Measurements from ENCODE around the gene FAM186B.
"Not testable (repeated sequence)": the region's sequence is repeated elsewhere in the genome, so short reads cannot be mapped to it uniquely, and the experiment has no call there.

The FAM186B gene

GRCh38 chr12:49633703-49634345 lies 28.4 kb upstream of the FAM186B start:
- no peak for DNase-seq (ENCODE audit: low read depth)

- no peak for DNase-seq (ENCODE audit: low read depth)
These were observed 27.7 kb upstream of the FAM186B start for GRCh38 chr12:49632986-49633702.

- no peak for DNase-seq (ENCODE audit: low read depth)
These were observed 27.0 kb upstream of the FAM186B start for GRCh38 chr12:49632401-49632800.

GRCh38 chr12:49631336-49631907 lies 26.0 kb upstream of the FAM186B start:
- no peak for DNase-seq (ENCODE audit: low read depth)

- DNase-seq (ENCODE audit: low read depth), result peak; percentile 23
These were observed 22.4 kb upstream of the FAM186B start for GRCh38 chr12:49627752-49628360.

DNA sequence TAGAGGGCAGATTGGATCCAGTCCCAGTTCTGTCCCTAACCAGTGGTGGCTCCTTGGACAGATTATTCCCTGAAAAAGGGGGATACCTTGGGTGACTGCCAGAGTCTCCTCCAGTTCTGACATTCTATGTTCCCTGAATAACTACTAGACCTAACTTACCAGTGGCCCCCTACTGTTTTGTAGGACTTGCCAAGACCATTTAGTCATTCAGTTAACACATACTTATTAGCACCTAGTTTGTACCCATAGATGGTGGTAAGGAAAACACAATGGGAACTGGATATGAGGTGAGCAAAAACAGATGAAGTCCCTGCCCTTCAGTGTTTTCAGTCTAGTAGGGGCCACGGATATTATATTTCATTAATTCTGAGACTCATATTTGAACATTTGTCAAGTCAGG lies 21.4 kb upstream of the FAM186B start:
- no peak for DNase-seq (ENCODE audit: low read depth)

GRCh38 chr12:49626169-49626835 lies 20.9 kb upstream of the FAM186B start:
- no peak for DNase-seq (ENCODE audit: low read depth)

- no peak for DNase-seq (ENCODE audit: low read depth)
These were observed 19.6 kb upstream of the FAM186B start for GRCh38 chr12:49624921-49625577.

DNA sequence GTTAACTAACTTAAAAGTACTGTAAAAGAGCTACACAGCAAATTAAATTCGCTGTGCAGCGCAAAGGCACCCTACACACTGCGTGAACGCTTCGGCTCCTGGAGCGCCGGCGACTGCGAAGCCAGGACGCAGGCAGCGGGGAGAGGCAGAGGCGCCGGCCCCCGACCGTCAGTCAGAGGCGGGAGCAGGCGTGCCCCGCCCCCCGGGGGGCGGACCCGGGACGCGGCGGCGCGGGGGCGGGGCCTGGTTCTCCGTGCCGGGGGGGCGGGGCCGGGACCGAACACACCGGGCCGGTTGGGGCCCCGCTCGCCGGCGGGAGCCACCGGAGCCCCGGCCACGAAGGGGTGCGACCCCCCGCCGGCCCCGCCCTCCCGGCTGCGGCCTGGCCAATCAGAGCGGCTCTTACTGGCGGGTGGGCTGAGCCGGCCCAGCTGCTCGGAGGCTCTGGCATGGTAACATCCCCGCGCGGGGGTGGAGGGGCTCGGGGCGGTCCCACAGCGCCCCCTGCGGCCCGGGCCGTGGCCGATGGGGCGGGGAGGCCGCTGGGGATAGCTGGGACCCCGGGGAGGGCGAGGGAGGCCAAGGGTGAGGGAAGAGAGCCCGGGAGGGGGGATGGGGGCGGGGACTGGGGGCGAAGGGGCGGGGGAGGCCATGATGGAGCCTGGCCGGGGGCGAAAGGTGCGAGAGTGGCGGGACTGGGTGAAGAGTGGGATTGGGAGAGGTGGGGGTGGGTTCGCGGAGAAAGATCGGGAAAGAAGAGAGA lies 17.9 kb upstream of the FAM186B start, which contains the start of gene PRPF40B:
TSS of gene PRPF40B (plus strand) at position 420 of the 763 bp plus-strand sequence. CDS start at position 450, 30 bp downstream.
- DNase-seq (ENCODE audit: low read depth), result peak; percentile 58

DNA sequence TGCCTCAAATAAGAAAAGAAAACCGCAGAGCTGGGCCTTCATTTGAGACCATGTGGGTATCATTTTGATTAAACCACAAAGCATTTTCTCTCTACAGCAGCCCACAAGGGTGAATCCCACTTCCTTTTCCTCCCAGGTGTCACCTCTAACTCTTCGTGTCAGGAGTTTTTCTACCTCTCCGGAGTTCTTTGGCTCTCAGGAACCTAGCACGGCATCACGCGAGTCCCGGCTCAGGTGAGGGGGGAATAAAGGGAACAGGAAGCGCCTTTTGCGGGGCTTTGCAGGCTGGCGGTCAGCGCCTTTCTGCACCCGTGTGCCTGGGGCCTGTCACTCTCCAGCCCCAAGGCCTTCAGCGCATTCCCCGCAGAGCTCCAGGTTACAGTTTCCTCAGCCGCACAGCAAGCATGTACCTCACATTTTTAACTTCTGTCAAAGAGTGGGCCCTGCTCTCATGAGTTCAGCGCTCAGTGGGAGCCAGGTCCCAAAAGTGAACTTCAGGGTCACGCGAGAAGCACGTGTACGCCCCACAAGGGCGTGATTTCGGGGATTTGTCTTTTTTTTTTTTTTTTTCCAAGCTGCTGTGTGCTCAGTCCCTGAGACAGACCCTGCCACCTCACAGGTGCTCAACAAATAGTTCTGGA lies 17.2 kb upstream of the FAM186B start:
- no peak for DNase-seq (ENCODE audit: low read depth)

DNA sequence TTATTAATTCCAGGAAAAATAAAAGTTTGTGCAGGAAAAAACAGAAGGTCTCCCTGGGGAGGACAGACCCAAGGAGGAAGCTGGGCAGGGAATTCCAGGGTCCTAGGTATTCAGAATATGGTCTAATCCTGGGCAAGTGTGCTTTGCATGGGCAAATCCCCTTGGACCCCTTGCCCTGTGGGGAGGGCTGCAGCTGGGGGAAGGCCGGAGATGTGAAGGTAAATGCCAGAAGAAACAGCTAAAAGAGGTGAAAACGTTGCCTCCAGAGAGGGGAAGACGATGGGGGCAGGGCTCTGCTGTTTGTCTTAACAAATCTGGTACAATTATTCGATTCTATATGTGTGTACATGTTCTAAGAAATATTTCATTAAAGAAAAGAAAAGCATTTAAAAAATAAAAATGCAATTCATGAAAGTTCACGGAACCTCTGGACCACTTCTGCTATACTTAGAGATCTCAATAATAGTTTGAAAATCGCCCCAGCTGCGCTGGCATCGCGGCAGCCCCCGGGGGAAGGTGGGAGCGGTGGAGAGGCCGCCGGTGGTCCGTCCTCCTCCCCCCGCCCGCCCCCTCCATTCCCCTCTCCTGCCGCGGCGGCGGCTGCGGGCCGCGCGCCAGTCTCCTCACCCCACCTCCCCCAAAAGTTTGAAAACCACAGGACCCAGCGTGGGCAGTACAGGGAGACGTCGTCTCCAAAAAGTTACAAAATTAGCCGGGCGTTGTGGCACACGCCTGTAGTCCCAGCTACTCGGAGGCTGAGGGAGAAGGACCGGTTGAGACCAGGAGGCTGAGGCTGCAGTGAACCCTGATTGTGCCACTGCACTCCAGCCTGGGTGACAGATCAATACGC lies 16.4 kb upstream of the FAM186B start:
- DNase-seq (ENCODE audit: low read depth), result no peak

DNA sequence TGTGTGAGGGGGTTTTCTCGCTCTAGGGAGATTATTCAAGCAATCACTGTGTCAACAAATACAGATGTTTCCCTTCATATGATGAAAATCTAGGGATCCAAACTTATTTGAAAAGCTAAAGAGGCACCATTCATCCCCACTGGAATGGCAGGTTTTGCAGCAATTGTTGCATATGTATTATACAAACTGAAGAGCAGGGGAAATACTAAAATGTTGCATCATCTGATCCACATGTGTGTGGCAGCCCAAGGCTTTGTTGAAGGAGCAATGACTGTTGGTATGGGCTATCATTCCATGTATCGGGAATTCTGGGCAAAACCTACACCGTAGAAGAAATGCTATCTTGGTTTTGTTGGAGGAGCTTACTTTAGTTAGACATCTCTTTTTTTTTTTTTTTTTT lies 13.8 kb upstream of the FAM186B start:
- no peak for DNase-seq (ENCODE audit: low read depth)

DNA sequence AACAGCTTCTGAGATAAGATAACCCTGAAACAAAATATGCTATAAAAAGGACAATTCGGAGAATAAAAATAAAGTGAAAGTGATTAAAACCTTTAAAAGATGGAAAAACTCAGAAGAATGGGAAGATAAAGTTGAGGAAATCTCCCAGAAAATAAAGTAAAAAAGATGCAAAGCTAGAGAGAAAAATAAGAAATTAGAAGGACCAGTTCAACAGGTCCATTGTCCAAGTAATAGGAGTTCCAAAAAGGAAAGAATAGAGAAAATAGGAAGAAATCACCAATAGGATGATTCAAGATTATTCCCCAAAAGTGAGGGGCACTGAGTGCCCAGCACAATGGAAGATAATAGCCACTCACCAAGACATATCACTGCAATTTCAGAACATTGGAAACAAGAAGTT lies 13.1 kb upstream of the FAM186B start:
- no peak for DNase-seq (ENCODE audit: low read depth)

GRCh38 chr12:49616533-49617219 lies 11.2 kb upstream of the FAM186B start:
- DNase-seq (ENCODE audit: low read depth), result no peak

- no peak for DNase-seq (ENCODE audit: low read depth)
These were observed 10.3 kb upstream of the FAM186B start for GRCh38 chr12:49615725-49616124.

DNA sequence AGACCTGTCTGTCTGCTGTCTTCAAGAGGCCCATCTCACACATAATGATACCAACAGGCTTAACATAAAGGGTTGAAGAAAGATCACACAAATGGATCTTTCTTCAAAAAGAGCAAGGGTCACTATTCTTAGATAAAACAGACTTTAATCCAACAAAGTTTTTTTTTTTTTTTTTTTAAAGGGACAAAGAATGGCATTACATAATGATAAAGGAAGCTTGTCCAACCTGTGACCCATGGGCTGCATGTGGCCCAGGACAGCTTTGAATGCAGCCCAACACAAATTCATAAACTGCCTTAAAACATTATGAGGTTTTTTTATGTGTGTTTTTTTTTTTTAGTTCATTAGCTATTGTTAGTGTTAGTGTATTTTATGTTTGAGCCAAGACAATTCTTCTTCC lies 6.8 kb upstream of the FAM186B start:
- no peak for DNase-seq (ENCODE audit: low read depth)

DNA sequence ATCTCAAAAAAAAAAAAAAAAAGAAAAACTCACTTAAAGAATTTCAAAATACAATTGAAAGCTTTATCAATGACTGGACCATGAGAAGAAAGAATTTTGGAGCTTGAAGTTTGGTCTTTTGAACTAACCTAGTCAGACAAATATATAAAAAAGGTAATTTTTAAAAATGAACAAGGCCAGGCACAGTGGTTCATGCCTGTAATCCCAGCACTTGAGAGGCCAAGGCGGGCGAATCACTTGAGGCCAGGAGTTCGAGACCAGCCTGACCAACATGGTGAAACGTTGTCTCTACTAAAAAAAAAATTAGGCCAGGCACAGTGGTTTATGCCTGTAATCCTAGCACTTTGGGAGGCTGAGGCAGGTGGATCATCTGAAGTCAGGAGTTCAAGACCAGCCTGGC lies 5.3 kb upstream of the FAM186B start:
- DNase-seq (ENCODE audit: low read depth), result not testable (repeated sequence)

GRCh38 chr12:49609875-49610154 lies 4.4 kb upstream of the FAM186B start:
- no peak for DNase-seq (ENCODE audit: low read depth)
